RKO (cell line): ENCODE results near the gene PSRC1.

Experiments used
- DNase-seq: peaks from one replicate; pipeline ENCODE4 v3.0.0-alpha.2; 2016; ENCODE audit warnings: low spot score

The PSRC1 gene

GRCh38 chr1:109258481-109259466 is 24.2 kb downstream of the PSRC1 start:
- no peak for DNase-seq

- DNase-seq, result no peak
These were observed 25.1 kb downstream of the PSRC1 start for GRCh38 chr1:109257682-109258421.

- DNase-seq, result no peak
These were observed 25.8 kb downstream of the PSRC1 start for GRCh38 chr1:109256971-109257681.

- no peak for DNase-seq
These were observed 26.9 kb downstream of the PSRC1 start for GRCh38 chr1:109256085-109256484.

- no peak for DNase-seq
These were observed 27.3 kb downstream of the PSRC1 start for GRCh38 chr1:109255678-109256077.

- DNase-seq, result no peak
These were observed 27.8 kb downstream of the PSRC1 start for GRCh38 chr1:109255097-109255651.

- DNase-seq, result no peak
These were observed 28.3 kb downstream of the PSRC1 start for GRCh38 chr1:109254621-109255096.

- no peak for DNase-seq
These were observed 28.9 kb downstream of the PSRC1 start for GRCh38 chr1:109253803-109254620.

- no peak for DNase-seq
These were observed 29.8 kb downstream of the PSRC1 start for GRCh38 chr1:109252893-109253802.

- DNase-seq, result no peak
These were observed 30.6 kb downstream of the PSRC1 start for GRCh38 chr1:109252167-109252892.

- DNase-seq, result no peak
These were observed 31.4 kb downstream of the PSRC1 start for GRCh38 chr1:109251277-109252166.

- DNase-seq, result no peak
These were observed 32.3 kb downstream of the PSRC1 start for GRCh38 chr1:109250454-109251276.

- no peak for DNase-seq
These were observed 33.1 kb downstream of the PSRC1 start for GRCh38 chr1:109249654-109250401.

GRCh38 chr1:109248797-109249629 is 33.9 kb downstream of the PSRC1 start, which contains the start of gene CELSR2:
CELSR2 (plus strand) TSS chr1:109249539; CDS start chr1:109250080, 541 bp downstream.
- peak; percentile 73 for DNase-seq

- DNase-seq, result no peak
These were observed 34.5 kb downstream of the PSRC1 start for GRCh38 chr1:109248444-109248796.
